Prostate gland (tissue), 2 donors: Measurements from ENCODE around the gene ZFYVE16. TPM values are rescaled to one million over a fixed set of nuclear protein-coding genes. Genes with fewer than 3 reads are reported as not detected.

Experiments
- DNase-seq: peaks from one replicate; pipeline ENCODE4 v3.0.0-alpha.2; 2019; ENCODE audit warnings: low spot score
- H3K27ac ChIP-seq, 2 donors: fragments of 200-600 bp; sonication (generic); 2 replicates each; pipeline ENCODE4 v1.5.1; 2017 to 2019
- H3K27me3 ChIP-seq: fragments of 200-600 bp; sonication (generic); replicated peaks from 2 replicates; pipeline ENCODE4 v1.5.1; 2019; ENCODE audit not compliant: insufficient read depth
- H3K36me3 ChIP-seq, 2 donors: fragments of 200-600 bp; sonication (generic); 1 replicate in 1 of 2; 2 replicates in 1 of 2; pipeline versions ENCODE4 v1.5.1 to v1.8.1; 2017 to 2019
- H3K4me1 ChIP-seq: fragments of 200-600 bp; sonication (generic); replicated peaks from 2 replicates; pipeline ENCODE4 v1.5.1; 2019
- H3K4me3 ChIP-seq, 2 donors: fragments of 200-600 bp; sonication (generic); 2 replicates each; pipeline ENCODE4 v1.5.1; 2017 to 2019
- H3K9me3 ChIP-seq: fragments of 200-600 bp; sonication (generic); 2 replicates; pipeline ENCODE4 v1.5.1; 2017
- CTCF ChIP-seq, 4 experiments: fragments of 200-600 bp in 2 of 4; fragments of 450-650 bp in 2 of 4; sonication (generic) in 2 of 4; IDR thresholded peaks; 1 replicate in 3 of 4; 2 replicates in 1 of 4; pipeline ENCODE4 v1.5.1; 2016 to 2019; ENCODE audit warnings: antibody characterized with exemption in 4 of 4, mild to moderate bottlenecking in 2 of 4, moderate library complexity in 2 of 4
- POLR2A ChIP-seq: fragments of 450-650 bp; IDR thresholded peaks from one replicate; pipeline ENCODE4 v1.6.1; 2016; ENCODE audit warnings: antibody characterized with exemption, mild to moderate bottlenecking
- POLR2AphosphoS5 ChIP-seq: sonication (generic); formaldehyde crosslinking; IDR thresholded peaks from one replicate; pipeline ENCODE4 v1.6.1; 2017; ENCODE audit warnings: antibody characterized with exemption
- WGBS: methylation state at CpG from one replicate; pipeline ENCODE4 v1.1.5; 2018; 5-methylcytosine and 5-hydroxymethylcytosine counted together
- intact Hi-C: fragments of 100-400 bp; cut with DNase I; formaldehyde crosslinking; loops from one replicate; pipeline ENCODE4 v1.14.2; 2022
- total RNA-seq, 2 donors: library from RNA; depleted of rRNA; stranded (reverse); fragments of >200 nt; gene quantifications; one replicate each; pipeline ENCODE4 v1.1.0, GENCODE V29; 2016

Gene ZFYVE16
- total RNA-seq, 2 donors from 2014 or later, result 29.4 to 41.1 TPM

GRCh38 chr5:80369521-80369920, 38.3 kb upstream of the ZFYVE16 start:
- Histone ChIP-seq H3K4me3 (no peak overlapping the region), H3K36me3 (no peaks in the 10 kb centered on the region), H3K4me1 (no peaks in the 10 kb centered on the region), H3K27ac (no peak overlapping the region), H3K9me3 (no peaks in the 10 kb centered on the region), H3K27me3 (no peaks in the 10 kb centered on the region)
- TF ChIP-seq CTCF (IDR thresholded peaks at IDR 0.05) (no peak), POLR2A (no peak), POLR2AphosphoS5 (no peak)
- intact Hi-C loops, result no loop called here
- DNase-seq, result no peak
- WGBS, result 36% methylated on average over 8 of the region's 8 CpGs

- no peak overlapping the region for H3K27ac ChIP-seq
- no peaks in the 10 kb centered on the region for H3K9me3 ChIP-seq
- no peak for DNase-seq
- no peak for TF ChIP-seq POLR2AphosphoS5
- TF ChIP-seq CTCF (IDR thresholded peaks at IDR 0.05), result no peak
- TF ChIP-seq POLR2A, result no peak
- H3K36me3 ChIP-seq, result no peaks in the 10 kb centered on the region
- H3K27me3 ChIP-seq, result no peaks in the 10 kb centered on the region
- H3K4me1 ChIP-seq, result no peaks in the 10 kb centered on the region
- intact Hi-C loops, result no loop called here
- 64% methylated on average over 1 of the region's 1 CpG for WGBS
- H3K4me3 ChIP-seq, result no peak overlapping the region
Measured at GRCh38 chr5:80370390-80370789, 37.5 kb upstream of the ZFYVE16 start.

GRCh38 chr5:80372780-80373179, 35.1 kb upstream of the ZFYVE16 start:
- Histone ChIP-seq H3K27ac (no peak overlapping the region), H3K4me3 (no peak overlapping the region), H3K4me1 (no peaks in the 10 kb centered on the region), H3K9me3 (no peaks in the 10 kb centered on the region), H3K36me3 (no peaks in the 10 kb centered on the region), H3K27me3 (no peaks in the 10 kb centered on the region)
- DNase-seq, result no peak
- intact Hi-C loops, result no loop called here
- WGBS, result 93% methylated on average over 1 of the region's 1 CpG
- no peak for TF ChIP-seq POLR2AphosphoS5
- TF ChIP-seq POLR2A, result no peak
- TF ChIP-seq CTCF (IDR thresholded peaks at IDR 0.05), result no peak

GRCh38 chr5:80374188-80374587, 33.7 kb upstream of the ZFYVE16 start:
- Histone ChIP-seq H3K27ac (no peak overlapping the region), H3K9me3 (no peaks in the 10 kb centered on the region), H3K36me3 (no peaks in the 10 kb centered on the region), H3K27me3 (no peaks in the 10 kb centered on the region), H3K4me3 (no peak overlapping the region), H3K4me1 (no peaks in the 10 kb centered on the region)
- 99% methylated on average over 3 of the region's 3 CpGs for WGBS
- DNase-seq, result no peak
- TF ChIP-seq POLR2AphosphoS5, result no peak
- no peak for TF ChIP-seq POLR2A
- TF ChIP-seq CTCF (IDR thresholded peaks at IDR 0.05), result no peak
- intact Hi-C loops, result no loop called here

- no peak overlapping the region for H3K4me3 ChIP-seq
- H3K36me3 ChIP-seq, result no peaks in the 10 kb centered on the region
- WGBS, result 87% methylated on average over 3 of the region's 3 CpGs
- no peak overlapping the region for H3K27ac ChIP-seq
- no peaks in the 10 kb centered on the region for H3K9me3 ChIP-seq
- no peaks in the 10 kb centered on the region for H3K4me1 ChIP-seq
- TF ChIP-seq CTCF (IDR thresholded peaks at IDR 0.05) (no peak), POLR2AphosphoS5 (no peak), POLR2A (no peak)
- no peak for DNase-seq
- H3K27me3 ChIP-seq, result no peaks in the 10 kb centered on the region
- intact Hi-C loops, result no loop called here
Measured at GRCh38 chr5:80376557-80376956, 31.3 kb upstream of the ZFYVE16 start.
